ENCODE measurements around the gene MRPS7. TPM values are rescaled to one million over a fixed set of nuclear protein-coding genes. Genes with fewer than 3 reads are reported as not detected.

The MRPS7 gene
- total RNA-seq, 2 donors from 2014 or later = 81.0 to 82.5 TPM

- Mint-ChIP-seq H3K9me3 (no peaks in the 10 kb centered on the region), H3K36me3 (ENCODE audit: low read depth) (no peaks in the 10 kb centered on the region), H3K27ac (no peak overlapping the region), H3K4me1 (no peaks in the 10 kb centered on the region), H3K4me3 (no peak overlapping the region), H3K27me3 (ENCODE audit: insufficient read depth) (peaks cover 1% of the 10 kb centered on the region)
- no peaks in the 10 kb centered on the region for H3K27me3 ChIP-seq (ENCODE audit: control insufficient read depth, insufficient read depth, low read length, poor library complexity, severe bottlenecking)
- H3K4me1 ChIP-seq (ENCODE audit: control insufficient read depth, insufficient read depth, low read length) = no peaks in the 10 kb centered on the region
- no peak overlapping the region for H3K9ac ChIP-seq (ENCODE audit: extremely low read depth, low read length, poor library complexity, severe bottlenecking)
- no peaks in the 10 kb centered on the region for H3K9me3 ChIP-seq (ENCODE audit: control insufficient read depth, low read length)
- H3K27ac ChIP-seq (ENCODE audit: low read depth, low read length) = no peak overlapping the region
- no peak overlapping the region for H3K4me3 ChIP-seq (ENCODE audit: low read length)
- no peak for TF ChIP-seq CTCF (conservative IDR thresholded peaks at IDR 0.05)
- no peaks in the 10 kb centered on the region for H3K36me3 ChIP-seq (ENCODE audit: control insufficient read depth, insufficient read depth, low read length)
- WGBS, 2 experiments (ENCODE audit: insufficient coverage in 1 of 2, insufficient read length in 1 of 2) = 91 to 95% methylated on average over 3 to 8 of the region's 8 CpGs
- DNase-seq = no peak
Observed at GRCh38 chr17:75295201-75296158, 33.8 kb downstream of the MRPS7 start.

GRCh38 chr17:75300280-75300679 lies 38.6 kb downstream of the MRPS7 start:
- Mint-ChIP-seq H3K9me3 (no peaks in the 10 kb centered on the region), H3K27ac (no peak overlapping the region), H3K27me3 (ENCODE audit: insufficient read depth) (no peaks in the 10 kb centered on the region), H3K4me1 (no peaks in the 10 kb centered on the region), H3K36me3 (ENCODE audit: low read depth) (no peaks in the 10 kb centered on the region), H3K4me3 (no peak overlapping the region)
- no peak overlapping the region for H3K9ac ChIP-seq (ENCODE audit: extremely low read depth, low read length, poor library complexity, severe bottlenecking)
- WGBS, 2 experiments (ENCODE audit: insufficient coverage in 1 of 2, insufficient read length in 1 of 2) = 78 to 91% methylated on average over 4 to 5 of the region's 7 CpGs
- H3K4me1 ChIP-seq (ENCODE audit: control insufficient read depth, insufficient read depth, low read length) = no peaks in the 10 kb centered on the region
- no peaks in the 10 kb centered on the region for H3K9me3 ChIP-seq (ENCODE audit: control insufficient read depth, low read length)
- no peak for TF ChIP-seq CTCF (conservative IDR thresholded peaks at IDR 0.05)
- no peak for DNase-seq
- no peaks in the 10 kb centered on the region for H3K36me3 ChIP-seq (ENCODE audit: control insufficient read depth, insufficient read depth, low read length)
- H3K27ac ChIP-seq (ENCODE audit: low read depth, low read length) = no peak overlapping the region
- no peaks in the 10 kb centered on the region for H3K27me3 ChIP-seq (ENCODE audit: control insufficient read depth, insufficient read depth, low read length, poor library complexity, severe bottlenecking)
- H3K4me3 ChIP-seq (ENCODE audit: low read length) = no peak overlapping the region

- H3K4me3 Mint-ChIP-seq = no peak overlapping the region
Observed at GRCh38 chr17:75301049-75301448, 39.4 kb downstream of the MRPS7 start.

More at GRCh38 chr17:75301049-75301448, 39.4 kb downstream of the MRPS7 start:
- no peaks in the 10 kb centered on the region for H3K9me3 Mint-ChIP-seq
- no peak overlapping the region for H3K4me3 ChIP-seq (ENCODE audit: low read length)
- no peak for DNase-seq
- no peaks in the 10 kb centered on the region for H3K36me3 Mint-ChIP-seq (ENCODE audit: low read depth)
- no peaks in the 10 kb centered on the region for H3K36me3 ChIP-seq (ENCODE audit: control insufficient read depth, insufficient read depth, low read length)
- H3K9me3 ChIP-seq (ENCODE audit: control insufficient read depth, low read length) = no peaks in the 10 kb centered on the region
- H3K27me3 Mint-ChIP-seq (ENCODE audit: insufficient read depth) = no peaks in the 10 kb centered on the region
- WGBS, 2 experiments (ENCODE audit: insufficient coverage in 1 of 2, insufficient read length in 1 of 2) = 92 to 94% methylated on average over 8 to 9 of the region's 9 CpGs
- no peaks in the 10 kb centered on the region for H3K4me1 Mint-ChIP-seq
- no peak for TF ChIP-seq CTCF (conservative IDR thresholded peaks at IDR 0.05)
- no peaks in the 10 kb centered on the region for H3K27me3 ChIP-seq (ENCODE audit: control insufficient read depth, insufficient read depth, low read length, poor library complexity, severe bottlenecking)
- no peak overlapping the region for H3K27ac Mint-ChIP-seq
- no peaks in the 10 kb centered on the region for H3K4me1 ChIP-seq (ENCODE audit: control insufficient read depth, insufficient read depth, low read length)
- no peak overlapping the region for H3K9ac ChIP-seq (ENCODE audit: extremely low read depth, low read length, poor library complexity, severe bottlenecking)
- H3K27ac ChIP-seq (ENCODE audit: low read depth, low read length) = no peak overlapping the region

Measured in endodermal cell (in vitro differentiated cells).